GM20000 (cell line): ENCODE measurements around the gene TLL2.

Experiments
- DNase-seq: peaks from one replicate; pipeline ENCODE4 v3.0.0; 2012; ENCODE audit warnings: low spot score
- TF ChIP-seq, protein P1 (sequence below): IDR thresholded peaks from 2 replicates; pipeline ENCODE4 v1.5.1; 2012; ENCODE audit warnings: mild to moderate bottlenecking, control low read depth; ENCODE audit errors: extremely low read depth, missing control alignments

The TLL2 gene

DNA sequence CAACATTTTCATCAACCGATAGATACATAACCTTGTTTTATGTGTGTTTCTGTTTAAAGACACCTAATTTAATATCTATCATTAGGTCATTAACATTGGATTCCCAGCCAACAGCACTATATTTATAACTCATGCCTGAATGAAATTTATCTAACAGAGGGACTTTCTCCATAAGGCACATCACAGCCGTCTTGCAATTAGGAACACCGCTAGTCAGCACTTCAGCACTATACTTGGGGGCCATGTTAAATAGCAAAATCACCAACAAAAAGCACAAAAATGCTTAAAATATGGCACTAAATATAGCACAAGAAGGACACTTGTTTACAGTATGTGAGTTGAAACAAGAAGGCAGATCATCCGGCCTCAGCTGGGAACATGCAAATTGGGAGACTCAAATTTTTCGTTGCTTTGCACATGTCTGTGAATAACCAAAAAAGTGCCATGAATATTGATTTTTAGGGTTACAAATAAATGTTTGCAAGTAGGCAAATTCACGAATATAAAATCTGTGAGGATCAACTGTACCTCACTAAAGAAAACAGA, 51.0 kb downstream of the TLL2 start:
- DNase-seq, result no peak
- TF ChIP-seq, protein P1, sequence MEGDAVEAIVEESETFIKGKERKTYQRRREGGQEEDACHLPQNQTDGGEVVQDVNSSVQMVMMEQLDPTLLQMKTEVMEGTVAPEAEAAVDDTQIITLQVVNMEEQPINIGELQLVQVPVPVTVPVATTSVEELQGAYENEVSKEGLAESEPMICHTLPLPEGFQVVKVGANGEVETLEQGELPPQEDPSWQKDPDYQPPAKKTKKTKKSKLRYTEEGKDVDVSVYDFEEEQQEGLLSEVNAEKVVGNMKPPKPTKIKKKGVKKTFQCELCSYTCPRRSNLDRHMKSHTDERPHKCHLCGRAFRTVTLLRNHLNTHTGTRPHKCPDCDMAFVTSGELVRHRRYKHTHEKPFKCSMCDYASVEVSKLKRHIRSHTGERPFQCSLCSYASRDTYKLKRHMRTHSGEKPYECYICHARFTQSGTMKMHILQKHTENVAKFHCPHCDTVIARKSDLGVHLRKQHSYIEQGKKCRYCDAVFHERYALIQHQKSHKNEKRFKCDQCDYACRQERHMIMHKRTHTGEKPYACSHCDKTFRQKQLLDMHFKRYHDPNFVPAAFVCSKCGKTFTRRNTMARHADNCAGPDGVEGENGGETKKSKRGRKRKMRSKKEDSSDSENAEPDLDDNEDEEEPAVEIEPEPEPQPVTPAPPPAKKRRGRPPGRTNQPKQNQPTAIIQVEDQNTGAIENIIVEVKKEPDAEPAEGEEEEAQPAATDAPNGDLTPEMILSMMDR, result no peak

DNA sequence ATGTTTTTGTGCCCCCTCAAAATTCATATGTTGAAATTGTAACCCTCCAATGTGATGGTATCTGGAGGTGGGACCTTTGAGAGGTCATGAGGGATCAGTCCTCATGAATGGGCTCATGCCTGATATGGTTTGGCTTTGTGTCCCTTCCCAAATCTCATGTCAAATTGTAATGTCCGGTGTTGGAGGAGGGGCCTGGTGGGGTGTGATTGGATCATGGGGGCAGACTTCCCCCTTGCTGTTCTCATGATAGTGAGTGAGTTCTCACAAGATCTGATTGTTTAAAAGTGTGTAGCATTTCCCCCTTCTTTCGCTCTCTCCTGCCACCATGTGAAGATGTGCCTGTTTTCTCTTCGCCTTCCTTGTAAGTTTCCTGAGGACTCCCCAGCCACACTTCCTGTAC, 53.4 kb downstream of the TLL2 start:
- DNase-seq, result no peak
- TF ChIP-seq, protein P1, result no peak

DNA sequence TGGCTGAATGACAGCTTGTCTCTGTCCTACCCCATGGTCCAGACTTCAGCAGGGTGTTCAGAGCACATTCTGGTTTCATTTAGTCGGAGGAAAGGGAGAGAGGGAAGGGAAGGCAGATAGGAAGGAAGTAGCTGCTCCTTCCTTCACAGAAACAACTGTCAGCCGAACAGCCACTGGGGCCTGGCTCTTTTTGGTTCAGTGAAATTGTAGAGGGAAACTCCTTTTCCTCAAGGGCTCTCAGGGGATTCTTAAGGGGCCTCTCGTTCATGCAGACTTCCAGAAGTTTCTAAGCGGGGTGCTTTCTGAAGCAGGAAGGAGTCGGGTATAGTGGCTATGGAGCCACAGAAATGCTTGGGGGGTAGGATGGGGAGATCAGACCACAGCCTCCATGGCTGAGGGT, 56.4 kb downstream of the TLL2 start:
- DNase-seq, result no peak
- TF ChIP-seq, protein P1, result no peak

DNA sequence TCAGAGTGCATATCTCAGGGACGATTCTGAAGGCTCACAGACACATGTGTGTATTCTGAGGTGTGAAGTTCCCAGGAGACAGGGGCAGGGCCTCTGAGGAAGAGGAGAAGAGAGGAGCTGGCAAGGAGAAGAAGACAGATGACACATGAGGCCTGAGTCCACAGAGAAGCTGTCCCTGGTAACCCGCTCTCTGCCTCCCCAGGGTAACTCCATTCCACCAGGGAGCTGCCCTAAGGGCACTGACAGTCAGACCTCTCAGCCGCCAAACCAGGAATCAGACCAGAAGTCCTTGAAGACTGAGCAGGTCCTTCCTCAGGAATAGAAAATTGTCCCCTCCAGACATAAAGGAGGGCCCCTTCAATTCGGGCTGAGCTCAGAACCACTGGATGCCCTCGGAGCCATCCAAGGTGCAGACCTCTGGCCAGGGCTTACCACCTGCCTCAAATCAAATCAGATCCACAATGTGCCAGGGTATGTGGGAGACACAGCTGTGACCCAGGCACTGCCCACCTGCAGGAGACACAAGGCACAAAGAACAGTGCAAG, 57.4 kb downstream of the TLL2 start:
- TF ChIP-seq, protein P1, result no peak

DNA sequence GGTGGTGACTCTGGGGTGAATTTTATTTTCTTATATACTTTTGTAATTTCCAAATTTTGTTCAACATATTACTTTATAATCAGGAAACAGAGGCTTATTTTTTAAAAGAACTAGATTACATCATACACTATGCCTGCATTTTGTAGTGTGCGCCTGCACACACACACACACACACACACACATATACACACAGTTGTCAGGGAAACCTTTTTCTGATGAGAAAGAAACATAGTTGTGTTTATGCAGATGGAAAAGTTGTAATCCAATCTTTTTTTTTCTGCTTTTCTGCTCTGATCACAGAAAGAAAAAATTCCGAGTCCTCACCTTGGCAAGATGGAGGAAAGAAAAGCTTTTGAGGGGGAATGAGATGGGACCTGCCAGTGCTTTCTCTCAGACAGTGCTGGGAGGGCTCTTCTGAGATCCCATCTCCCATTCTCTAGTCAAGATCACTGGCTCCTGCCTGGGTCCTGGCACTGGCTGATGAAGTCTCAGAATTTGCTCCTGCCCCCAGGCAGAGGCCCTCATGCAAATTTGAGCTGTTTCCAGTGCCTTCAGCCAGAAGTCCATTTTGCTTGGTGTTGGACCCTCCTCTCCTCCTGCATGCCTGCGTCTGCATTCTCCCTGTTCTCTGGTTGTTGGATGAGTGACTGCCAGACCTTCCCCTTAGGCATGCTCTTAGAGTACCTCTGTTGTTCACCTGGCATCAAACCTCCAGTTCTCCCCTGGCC, 59.7 kb downstream of the TLL2 start:
- TF ChIP-seq, protein P1, result no peak
- DNase-seq, result no peak

More for the DNA sequence above, 57.4 kb downstream of the TLL2 start:
- DNase-seq, result no peak

DNA sequence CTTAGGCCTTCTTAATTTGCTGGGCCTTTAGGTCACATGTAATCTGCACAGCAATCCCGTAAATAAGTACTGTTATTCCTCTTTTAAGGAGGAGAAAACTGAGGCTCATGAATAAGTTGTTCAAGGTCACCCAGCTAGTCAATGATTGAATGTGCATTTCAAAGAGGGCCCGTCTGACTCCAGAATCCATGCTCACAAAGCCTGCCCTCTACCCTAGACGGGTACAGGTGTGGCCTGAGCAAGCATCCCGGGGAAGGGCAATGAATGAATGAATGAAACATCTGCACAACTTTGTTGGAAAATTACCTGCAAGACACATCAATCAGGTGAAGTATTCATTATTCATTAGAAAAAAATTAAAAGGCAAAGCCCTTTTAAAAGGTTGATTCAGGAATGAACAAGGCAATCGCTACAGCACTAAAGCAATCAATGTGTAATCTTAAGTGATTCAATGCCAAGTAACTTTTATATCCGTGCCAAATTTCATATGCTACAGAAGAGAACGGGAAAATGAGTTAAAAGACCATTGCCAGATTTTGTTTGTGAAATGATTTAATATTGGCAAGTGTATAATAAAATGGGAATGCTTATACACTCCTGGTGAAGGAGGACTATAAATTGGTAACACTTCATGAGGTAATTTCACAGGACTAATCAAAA, 61.1 kb downstream of the TLL2 start:
- TF ChIP-seq, protein P1, result no peak
- DNase-seq, result no peak
